Ovary (tissue), 3 donors: ENCODE measurements around the gene CRB1.

ENCODE experiments used
- CTCF ChIP-seq, 3 donors: fragments of 450-650 bp in 2 of 3; fragments of 200-600 bp in 1 of 3; IDR thresholded peaks; one replicate each; pipeline versions ENCODE4 v1.5.1 to v1.8.0; 2016 to 2022; ENCODE audit warnings: antibody characterized with exemption in 3 of 3, mild to moderate bottlenecking in 1 of 3
- EP300 ChIP-seq: sonication (generic); formaldehyde crosslinking; IDR thresholded peaks from one replicate; pipeline ENCODE4 v1.6.1; 2017; ENCODE audit warnings: antibody characterized with exemption
- POLR2A ChIP-seq: fragments of 450-650 bp; IDR thresholded peaks from one replicate; pipeline ENCODE4 v1.6.1; 2017; ENCODE audit warnings: antibody characterized with exemption, mild to moderate bottlenecking, moderate library complexity
- donor health status: DM: no; HTN: no; CAD: no.

- TF ChIP-seq CTCF (IDR thresholded peaks at IDR 0.05) (no peak), POLR2A (no peak), EP300 (no peak)
Measured at GRCh38 chr1:197362871-197363270, 94.8 kb downstream of the CRB1 start.
